ENCODE measurements around the gene UNK.
"Not testable (repeated sequence)": the region's sequence is repeated elsewhere in the genome, so short reads cannot be mapped to it uniquely, and the experiment has no call there.

UNK gene

GRCh38 chr17:75836605-75837004, 52.0 kb downstream of the UNK start:
- DNase-seq, result no peak

DNA sequence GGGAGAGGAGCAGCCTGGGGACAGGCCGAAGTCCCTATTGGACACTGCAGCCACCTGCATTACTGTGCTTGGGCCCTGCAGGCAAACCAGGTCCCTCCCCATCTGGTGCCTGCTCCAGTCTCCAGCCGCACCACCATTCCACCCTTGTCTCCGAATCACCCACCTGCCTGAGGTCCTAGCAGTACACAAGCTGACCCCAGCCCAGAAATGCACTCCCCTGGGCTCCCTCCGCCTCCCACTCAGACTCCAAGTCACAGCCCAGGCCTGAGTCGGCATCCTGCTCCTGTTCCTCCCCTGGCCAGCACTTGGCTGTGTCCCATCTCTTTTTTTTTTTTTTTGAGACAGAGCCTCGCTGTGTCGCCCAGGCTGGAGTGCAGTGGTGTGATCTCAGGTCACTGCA, 53.3 kb downstream of the UNK start:
- DNase-seq, result no peak

- DNase-seq, result no peak
Observed at GRCh38 chr17:75838410-75838809, 53.8 kb downstream of the UNK start.

DNA sequence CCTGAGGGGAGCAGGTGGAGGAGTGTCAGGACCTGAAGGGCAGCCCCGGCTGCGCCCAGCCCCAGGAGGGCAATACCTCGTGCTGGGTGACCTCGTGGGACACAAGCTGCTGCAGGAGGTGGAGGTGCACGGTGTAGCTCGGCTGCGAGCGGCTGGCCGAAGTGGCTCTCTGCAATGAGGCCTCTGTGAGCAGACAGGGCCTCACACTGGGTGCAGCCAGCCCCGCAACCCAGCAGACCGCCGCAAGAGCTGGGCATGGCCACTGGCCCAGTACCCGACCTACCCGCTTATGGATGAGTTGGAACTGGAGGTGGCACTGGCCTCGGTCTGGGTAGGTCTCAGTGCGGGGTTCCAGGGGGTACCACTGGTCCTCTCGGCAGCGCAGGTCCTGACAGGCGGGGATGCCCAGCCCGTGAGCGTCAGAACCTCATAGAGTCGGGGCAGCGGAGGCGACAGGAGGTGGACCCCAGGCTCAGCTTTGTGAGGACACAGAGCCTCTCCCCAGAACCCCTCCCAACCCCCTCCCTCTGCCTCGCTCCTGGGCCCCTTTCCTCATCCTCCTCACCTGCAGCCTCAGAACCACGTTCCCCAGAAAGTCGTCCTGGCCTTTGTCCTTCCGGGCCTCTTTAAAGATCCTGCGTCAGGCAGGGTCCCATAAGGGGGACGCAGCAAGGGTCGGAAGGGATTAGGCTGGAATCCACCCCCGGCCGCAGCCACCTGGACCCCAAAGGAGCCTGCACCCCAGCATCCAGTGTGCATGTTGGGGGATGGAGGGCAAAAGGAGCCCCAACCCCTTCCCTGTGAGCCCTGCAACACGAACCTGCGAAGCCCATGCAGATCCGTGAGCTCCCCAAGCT, 55.6 kb downstream of the UNK start:
- no peak for DNase-seq

DNA sequence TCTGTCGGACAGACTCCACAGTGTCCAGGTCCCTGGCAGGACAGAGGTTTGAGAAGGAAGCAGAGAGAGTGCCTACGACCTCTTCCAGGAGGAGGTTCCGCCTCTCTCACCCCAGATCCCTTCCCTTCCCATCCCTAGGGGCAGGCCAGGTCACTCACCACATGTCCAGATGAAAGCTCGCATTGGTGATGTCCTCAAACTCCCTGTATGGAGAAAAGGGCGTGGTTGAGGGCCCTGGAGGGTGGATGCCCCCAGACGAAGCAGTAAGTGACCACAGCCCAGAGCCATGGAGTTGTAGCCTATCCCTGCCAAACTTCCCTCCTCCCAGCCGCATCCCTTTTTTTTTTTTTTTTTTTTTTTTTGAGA, 56.2 kb downstream of the UNK start:
- no peak for DNase-seq

- DNase-seq, result no peak
Observed at GRCh38 chr17:75842411-75842810, 57.8 kb downstream of the UNK start.

DNA sequence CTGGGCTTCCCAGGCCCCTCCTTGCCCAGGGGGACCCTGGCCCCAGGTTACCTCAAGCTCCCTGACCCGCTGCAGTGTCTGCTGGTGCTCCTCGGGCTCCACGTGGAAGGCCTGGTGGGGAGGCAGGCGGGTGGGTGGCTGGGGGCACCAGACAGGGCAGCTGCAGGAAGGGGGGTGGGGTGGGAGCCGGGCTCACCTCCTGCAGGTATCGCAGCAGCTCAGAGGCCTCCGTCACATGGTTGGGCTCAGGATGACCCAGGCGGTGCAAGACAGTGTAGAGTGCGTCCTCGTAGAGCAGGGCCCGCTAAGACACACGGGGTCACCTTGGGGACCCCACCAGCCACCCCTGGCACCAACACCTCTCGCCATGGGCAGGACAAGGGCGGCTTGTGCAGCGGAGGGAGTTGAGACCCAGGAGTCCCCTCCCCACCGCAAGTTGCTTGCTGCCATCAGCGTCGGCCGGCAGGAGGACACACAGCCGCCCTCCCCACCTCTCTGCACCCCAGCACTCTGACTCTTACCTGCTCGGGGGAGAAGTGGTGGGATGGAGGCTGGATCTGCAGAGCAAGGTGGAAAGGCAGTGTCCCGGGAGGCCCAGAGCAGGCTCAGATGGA, 58.5 kb downstream of the UNK start:
- peak; percentile 40 for DNase-seq

GRCh38 chr17:75843577-75844529, 59.2 kb downstream of the UNK start, which contains the start of gene UNC13D:
UNC13D (minus strand) TSS chr17:75844404; CDS start chr17:75844337, 67 bp downstream.
- DNase-seq, result peak; percentile 61

GRCh38 chr17:75844530-75845057, 60.0 kb downstream of the UNK start:
- peak; percentile 27 for DNase-seq

- DNase-seq, result peak; percentile 70
Observed at GRCh38 chr17:75845058-75845711, 60.6 kb downstream of the UNK start.

DNA sequence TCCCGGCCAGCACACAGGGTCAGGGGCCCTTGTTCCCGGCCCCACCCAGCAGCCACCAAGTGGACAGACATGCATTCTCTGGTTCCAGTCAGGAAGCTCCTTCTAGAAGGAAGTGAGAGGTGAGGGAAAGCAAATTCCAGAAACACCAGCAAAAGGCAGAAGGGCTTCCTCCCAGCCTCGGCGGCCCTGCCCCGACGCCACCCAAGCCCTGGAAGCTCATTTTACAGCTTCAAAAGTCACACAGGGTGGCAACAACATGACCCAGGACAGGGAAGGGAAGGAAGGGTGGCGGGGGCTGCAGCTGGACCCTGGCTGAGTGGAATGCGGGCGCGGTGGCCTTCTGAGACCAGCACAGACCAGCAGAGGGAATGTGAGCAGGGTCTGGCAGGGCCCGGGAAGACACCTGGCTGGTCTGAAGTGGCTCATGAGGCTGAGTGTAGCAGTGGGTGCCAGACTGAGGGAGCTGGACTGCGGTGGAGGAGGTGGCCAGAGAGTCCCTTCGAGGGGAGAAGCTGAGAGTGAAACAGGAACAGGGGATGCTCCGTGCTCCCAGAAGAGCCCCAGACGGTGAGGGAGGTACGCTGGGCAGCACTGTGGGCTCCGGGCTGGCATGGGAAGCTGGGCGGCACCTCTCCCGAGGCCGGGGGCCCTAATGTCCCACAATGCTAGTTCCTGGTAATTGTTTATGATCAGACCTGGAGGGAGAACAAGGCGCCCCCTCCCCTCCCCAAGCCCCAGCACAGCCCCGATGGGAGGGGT, 61.5 kb downstream of the UNK start:
- DNase-seq, result no peak

GRCh38 chr17:75846692-75847613, 62.3 kb downstream of the UNK start:
- DNase-seq, result no peak

DNA sequence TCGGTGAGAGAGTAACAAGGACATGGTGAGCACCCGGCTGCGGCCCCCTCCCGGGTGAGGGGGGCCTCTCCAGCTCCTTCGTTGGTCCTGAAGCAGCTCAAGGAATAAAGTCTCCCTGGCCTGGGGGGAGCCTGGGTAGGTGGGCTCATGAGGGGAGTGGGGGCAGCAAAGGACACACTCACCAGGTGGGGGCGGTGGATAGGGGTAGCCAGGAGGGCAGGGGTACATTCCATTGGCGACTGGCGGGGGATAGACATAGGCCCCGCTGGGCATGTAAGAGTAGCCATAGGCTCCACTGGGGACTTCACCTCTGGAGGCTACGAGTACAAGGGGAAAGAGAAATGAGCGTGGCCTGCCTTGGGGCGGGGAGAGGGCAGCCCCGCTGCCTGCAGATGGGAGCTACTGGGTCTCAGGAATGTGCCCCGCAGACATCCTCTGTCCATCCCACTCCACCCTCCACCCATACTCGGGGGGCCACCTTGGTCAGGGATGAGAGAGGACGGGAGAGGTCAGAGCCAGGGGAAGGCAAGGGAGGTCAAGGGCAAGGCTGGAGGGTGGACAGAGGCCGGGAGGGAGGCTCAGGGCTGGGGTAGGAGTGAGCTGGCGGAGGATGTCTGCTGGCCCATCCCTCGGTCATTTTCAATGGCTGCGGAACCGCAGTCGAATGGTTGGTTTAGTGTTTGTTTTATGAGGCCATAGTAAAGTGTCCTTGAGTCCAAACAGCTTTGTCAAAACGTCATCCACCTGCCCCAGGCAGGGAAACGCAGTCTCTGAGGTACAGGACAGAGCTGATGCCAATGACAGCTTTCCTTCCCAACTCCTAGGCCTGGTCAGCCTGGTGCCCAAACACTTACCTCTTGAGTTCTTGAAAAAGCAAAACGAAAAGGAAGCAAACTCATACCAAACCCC, 63.3 kb downstream of the UNK start:
- DNase-seq, result no peak

GRCh38 chr17:75848523-75849278, 64.1 kb downstream of the UNK start:
- DNase-seq, result peak; percentile 85

- DNase-seq, result no peak
Observed at GRCh38 chr17:75849279-75849646, 64.7 kb downstream of the UNK start.

DNA sequence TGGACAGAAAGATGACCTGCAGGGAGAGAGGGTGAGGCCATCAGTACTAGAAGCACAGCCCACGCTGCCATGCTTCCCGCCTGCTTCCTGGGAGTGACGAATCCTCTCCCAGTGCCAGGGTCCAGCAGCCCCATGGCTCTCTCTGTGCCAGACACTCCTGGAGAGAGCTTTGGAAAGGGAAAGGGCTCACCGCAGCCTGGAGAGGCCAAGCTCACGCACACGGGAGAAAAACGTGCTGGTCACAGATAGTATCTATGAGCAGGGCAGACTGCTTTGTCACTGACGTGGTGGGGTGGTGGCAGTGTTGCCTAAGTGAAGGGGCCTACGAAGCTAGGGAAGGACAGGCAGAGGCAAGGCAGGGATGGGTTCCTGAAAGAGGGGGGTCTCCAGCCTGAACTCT, 65.1 kb downstream of the UNK start:
- no peak for DNase-seq

- no peak for DNase-seq
Observed at GRCh38 chr17:75850928-75851692, 66.5 kb downstream of the UNK start.

GRCh38 chr17:75851693-75851991, 67.0 kb downstream of the UNK start:
- not testable (repeated sequence) for DNase-seq

All from activated naive CD4-positive, alpha-beta T cell treated with anti-CD3 and anti-CD28 coated beads, Interleukin-2, amount 50 U/mL, for 16 hours (primary cell).